GM21390 (cell line): ENCODE data around the gene SEMA3D.
A peak's percentile ranks its signal among the peaks of the same experiment; 100 is the strongest.

Experiments
- ATAC-seq: cut with Tn5 transposase; IDR thresholded peaks from one replicate; pipeline ENCODE4 v1.9.1; 2021; ENCODE audit not compliant: unreplicated experiment

SEMA3D gene

DNA sequence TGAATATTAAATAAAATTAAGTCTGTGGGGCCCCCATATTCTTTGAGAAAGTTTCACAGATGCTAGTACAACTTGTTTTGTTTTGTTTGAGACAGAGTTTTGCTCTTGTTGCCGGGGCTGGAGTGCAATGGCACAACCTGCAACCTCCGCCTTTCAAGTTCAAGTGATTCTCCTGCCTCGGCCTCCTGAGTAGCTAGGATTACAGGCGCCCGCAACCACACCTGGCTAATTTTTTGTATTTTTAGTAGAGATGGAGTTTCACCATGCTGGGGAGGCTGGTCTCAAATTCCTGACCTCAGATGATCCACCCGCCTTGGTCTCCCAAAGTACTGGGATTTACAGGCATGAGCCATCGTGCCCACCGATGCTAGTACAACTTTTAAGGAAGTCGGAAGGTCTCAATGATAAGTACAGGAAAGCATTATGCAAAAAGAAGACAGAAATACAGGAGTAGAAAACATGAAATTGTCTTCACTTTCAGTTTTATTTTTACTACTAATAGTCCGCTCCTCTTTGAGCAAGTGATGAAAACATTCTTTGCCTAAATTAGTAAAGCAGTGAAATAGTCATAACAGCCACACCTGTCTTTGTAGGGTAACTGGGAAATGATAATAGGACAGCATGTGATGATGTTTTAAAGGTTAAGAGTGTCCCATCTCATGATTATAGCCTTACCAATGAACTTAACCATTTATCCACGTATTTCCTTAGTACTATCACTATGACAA lies 147.5 kb downstream of the SEMA3D start:
- ATAC-seq = peak; percentile 86

DNA sequence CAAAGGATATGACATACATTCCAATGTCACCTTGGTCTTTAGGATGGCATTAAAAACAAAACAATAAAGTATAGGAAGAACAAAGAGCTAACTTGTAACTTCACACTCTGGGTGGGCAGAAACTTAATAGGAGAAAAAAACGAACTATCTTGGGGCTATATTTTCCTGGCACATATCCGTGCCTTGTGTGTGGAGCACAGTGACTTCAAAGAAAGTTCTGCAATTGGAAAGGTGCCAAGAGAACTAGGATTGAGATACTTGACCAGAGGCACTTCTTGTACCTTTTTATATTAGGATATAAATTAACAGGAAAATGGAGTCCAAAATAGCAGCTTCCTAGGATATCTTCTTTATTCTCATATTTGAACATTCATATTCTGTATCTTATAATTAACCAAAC lies 148.4 kb downstream of the SEMA3D start:
- ATAC-seq = no peak

DNA sequence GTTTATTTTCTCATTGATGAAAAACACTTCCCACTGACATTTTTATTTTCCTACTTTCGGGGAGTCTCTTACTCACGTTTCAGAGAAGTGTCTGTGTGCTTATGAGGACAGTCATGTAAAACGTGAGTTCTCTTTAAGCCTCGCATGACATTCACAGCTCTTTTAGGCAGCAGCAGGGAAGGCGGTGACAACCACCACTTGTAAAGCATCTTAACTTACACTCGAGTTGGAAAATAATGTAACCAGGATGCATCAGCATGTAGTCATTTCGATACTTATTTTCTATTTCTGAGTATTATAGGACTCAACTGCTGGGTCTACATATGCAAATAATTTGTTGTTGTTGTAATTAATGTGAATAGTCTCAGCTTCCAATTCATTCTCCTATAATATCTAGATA lies 153.6 kb downstream of the SEMA3D start:
- no peak for ATAC-seq

DNA sequence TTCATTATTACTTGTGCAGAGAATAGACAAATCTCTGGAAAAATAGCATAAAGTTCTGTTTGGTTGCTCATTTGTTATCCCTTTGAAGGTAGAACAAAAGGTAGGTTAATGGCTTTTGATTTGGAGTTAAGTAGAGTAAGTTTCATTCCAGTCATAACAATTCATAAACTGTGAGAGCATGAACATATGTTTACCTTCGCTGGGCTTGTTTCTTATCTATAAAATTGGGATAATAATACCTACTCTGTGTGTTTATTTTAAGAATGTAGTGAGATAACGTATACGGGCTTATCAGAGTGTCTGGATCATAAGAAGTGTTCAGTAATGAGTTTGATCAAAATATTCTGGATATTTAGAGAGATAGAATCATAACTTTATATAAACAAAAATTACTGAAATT lies 155.4 kb downstream of the SEMA3D start:
- no peak for ATAC-seq

DNA sequence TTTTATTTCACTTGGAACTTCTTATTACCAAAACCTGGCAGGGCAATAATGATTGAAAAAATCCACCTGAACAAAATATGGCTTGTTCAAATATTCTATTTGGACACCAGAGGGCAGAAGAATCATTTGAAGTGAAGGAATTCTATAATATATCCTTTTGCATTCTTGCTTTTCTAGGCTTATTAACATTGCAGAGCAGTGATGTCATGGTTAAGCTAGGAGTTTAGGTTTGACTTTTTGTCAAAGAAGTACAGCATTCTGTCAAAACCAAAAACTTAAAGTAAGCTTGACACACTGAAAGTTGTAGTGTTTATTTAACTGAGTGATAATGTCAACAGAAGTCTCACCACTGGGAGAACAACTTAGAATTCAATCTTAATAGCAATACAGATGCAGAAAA lies 156.0 kb downstream of the SEMA3D start:
- ATAC-seq = peak; percentile 53

DNA sequence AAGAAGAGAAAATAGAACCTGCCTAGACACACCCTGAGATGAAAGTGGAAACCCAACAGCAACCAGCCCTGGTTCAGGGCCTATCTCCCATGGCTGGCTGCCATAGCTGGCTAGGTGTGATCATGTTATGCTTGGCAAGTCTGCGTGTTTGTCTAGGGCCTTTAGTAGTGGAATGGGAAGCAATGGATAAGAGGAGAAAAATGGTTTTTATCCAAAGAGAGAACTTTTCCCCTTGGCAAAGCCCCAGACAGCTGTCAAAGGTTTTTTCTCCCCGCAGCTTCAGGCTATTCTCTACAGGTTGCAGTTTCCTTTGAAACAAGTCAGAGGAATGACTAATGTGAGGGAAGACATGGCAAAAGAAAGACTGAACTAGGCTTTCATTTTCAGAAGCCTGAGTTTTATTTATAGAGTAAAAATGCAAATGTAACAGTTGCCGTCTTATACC lies 161.5 kb downstream of the SEMA3D start:
- peak; percentile 81 for ATAC-seq

DNA sequence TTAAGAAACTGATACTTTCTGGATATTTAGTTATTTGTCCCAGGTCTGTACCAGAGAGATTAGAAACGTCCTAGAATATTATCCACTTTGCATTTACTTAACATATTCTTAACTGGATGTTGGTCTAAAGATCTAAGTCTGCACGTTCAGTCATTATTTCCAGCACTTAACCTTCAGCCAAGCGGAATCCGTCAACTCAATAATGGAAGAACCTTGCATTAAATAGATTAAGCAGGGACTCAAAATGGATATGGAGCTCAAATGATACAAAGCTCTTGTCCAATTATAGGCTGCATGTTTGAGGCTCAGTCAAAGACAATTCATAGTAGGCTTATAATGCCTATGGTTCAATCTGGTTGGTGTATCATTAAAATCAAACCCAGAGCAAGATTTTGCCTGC lies 162.9 kb downstream of the SEMA3D start:
- ATAC-seq = no peak

DNA sequence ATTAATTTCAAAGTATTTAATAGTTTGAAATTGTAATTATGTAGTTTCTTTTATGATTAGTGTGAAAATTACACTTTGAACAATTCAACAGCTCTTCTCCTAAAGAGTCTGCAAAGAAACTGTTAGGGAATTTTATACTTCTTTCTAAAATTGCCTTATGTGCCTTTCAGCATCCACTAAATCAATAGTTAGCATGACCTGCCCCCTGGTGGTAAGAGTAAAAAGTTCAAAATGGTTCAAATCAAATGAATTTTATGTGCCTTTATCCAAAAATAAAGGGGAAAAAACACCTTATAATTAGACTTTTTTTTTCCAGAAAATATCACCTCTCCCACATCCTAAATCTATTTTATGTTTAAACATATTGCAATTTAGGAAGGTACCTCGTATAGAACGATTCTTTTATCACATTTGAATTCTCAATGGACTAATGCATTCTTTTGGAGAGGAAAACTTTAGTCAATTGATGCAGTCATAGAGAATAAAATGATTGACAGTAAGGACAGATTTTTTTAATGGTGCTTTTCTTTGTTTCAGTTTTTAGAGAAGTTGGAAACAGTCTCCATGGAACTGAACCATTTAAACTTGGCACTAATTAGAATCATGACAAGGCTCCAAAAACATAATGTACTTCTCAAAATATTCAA lies 163.7 kb downstream of the SEMA3D start:
- ATAC-seq = no peak

DNA sequence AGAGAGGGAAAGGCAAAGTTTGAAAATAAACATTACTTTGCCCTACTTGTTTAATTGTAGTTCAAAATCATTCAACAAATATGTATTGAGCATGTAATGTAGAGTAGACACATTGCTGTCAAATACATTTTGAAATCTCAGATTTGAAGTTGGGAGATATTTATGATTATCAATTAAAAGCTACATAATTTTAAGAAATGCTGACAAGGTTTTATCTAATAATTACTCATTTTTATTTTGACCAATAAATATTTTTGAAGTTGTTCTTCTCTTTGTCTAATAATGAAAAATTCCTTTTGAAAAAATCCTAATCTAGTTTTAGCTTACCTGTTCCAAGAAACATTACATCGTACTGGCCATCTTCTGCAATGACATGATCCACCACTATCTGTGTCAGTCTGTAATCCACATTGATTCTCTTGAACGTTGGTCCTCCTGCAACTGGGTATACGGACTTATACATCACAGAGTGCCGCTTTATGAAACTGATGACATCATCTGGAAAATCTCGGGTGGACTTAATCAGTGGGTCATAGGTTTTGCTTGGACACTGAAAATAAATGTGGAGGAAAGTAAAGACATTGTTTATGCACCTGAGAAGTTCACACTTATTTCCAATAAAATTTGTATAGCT lies 164.7 kb downstream of the SEMA3D start:
- ATAC-seq = no peak

DNA sequence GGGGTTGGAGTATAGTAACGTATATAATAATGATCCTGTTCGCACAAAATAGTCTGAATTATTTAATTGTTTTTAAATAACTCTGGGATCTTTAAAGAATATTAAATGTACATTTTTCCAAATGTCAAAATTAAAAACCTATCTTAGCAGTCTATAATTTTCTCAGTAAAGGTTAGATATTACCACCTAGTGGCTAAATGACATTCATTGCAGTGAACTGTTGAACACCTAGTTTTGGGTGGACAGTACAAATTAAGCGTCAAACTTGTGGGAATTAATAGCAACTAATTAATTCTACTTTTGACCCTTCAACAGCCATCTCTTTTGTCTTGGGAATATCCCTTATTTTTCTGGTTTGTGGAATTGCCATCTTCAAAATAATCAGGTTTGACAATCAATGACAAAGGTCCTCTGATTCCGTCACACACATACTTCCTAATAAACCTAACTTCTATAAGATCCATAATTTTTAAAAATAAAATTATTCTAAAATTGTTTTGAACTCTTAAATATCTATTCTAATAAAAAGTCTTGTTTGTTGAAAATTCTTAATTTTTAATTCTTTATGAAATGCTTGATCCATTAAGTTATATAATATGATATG lies 165.7 kb downstream of the SEMA3D start:
- no peak for ATAC-seq

DNA sequence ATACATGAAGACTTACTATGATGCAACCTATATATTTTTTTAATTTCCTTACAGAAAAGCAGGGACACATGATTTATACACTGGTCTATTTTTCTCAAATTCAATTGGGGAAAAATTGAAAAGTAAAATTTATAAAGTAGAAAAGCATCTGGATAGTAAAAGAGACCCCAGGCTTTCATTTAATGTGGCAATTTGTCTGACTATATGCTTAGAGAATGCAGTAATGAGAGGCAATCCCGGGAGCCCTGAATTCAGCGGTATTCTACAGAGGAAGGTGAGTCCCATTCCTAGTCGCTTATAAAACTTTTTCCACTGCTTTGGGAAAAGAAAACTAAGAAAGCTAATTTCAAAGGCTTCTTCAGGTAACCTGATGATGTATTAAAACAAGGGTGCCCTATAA lies 167.1 kb downstream of the SEMA3D start:
- no peak for ATAC-seq

DNA sequence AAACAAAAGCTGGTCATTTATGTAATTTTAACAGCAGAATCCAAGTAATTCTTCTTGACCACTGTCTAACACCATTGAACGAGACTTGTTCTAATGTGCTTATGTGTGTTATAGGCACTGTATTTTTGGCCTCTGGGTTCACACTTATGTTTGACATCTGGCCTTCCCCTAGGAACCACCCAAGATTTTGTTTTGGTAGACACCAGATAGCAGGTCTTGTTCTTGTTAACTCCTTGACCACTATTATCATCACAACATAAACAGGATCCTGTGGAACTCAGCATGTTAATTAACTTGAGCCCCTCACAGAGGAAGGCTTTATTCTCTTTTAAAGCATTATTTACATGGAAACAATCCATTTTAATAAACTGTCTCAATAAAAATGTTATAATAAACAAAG lies 167.7 kb downstream of the SEMA3D start:
- no peak for ATAC-seq

DNA sequence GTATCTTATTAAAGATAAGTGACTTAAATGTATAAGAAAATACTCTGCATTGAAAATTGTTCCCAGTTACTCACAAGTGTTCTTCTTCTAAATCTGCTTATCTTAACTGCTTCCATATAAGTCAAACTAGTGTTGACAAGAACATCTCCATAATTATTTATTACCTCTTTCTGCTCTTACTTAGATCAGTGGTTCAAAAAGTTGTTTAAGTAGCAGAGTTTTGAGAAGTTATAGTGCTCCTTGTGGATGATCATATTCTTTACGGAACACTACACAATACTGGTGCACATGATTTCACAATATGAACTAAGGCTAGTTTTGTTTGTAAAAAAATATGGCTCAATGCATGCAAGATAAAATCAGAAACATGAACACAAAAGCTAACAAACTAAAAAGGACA lies 168.4 kb downstream of the SEMA3D start:
- no peak for ATAC-seq

DNA sequence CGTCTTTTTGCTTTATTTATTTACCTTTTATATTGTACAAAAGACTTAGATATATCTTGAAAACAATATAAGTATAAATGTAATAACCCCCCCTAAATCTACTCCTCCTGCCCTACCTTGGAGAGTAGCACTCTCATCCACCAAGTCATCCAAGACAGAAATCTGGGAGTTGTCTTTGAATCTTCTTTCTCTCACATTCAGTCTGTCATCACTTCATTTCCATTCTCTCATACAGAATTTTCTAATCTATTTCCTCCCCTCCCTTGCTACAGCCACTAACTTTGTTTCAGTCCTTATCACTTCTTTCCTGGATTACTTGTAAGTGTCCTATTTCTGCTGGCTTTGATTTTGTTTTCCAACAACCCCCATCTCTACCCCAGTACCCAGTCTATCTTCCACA lies 170.6 kb downstream of the SEMA3D start:
- no peak for ATAC-seq

DNA sequence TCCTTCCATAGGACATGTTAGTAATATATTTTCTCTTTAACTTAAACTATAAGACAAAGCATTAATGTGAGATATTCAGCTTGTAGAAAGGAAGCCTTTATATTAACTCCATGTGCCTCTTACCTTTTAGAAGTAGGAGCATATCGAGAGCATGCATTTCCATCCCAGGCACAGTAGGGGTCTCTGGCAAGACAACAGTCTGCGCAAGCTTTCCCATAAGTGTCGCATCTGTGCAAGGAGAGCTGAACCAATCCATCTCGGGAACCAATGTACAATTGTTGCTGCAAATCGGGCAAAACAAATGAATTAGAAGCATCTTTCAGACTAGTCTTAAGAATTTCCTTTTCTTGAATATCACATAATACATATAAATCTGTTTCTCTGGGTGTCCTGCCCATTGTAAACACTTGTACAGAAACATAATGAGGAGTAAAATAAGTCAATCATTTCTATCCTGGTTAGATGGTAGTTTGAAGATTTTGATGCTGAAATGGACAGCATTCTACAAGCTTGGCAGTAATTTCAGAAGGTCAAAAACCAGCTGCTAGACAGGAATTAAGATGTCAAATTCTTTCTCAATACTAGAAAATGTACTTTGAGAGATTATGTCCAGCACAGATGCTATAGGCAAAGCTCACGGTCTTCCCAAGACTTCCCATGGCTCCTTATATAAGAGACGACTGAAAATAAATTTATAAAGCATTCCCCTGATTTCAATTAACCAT lies 171.8 kb downstream of the SEMA3D start:
- ATAC-seq = no peak

DNA sequence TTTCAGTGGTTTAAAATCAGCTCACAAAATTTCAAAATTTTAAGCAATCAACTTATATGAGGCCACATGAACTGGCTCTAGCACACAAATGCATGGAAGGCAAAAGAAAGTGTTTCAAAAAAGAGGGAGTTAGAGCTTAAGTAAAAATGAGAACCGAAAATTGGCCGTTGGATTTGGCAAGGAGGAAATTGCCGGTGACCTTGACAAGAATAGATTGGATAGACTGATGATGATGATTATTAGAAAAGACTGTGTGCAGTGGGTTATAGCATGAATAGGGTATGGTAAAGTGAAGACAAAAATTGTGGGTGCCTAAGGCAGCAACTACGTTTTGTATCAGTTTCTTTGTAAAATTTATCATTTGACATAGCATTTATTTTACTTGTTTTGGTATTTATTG lies 175.7 kb downstream of the SEMA3D start:
- no peak for ATAC-seq

DNA sequence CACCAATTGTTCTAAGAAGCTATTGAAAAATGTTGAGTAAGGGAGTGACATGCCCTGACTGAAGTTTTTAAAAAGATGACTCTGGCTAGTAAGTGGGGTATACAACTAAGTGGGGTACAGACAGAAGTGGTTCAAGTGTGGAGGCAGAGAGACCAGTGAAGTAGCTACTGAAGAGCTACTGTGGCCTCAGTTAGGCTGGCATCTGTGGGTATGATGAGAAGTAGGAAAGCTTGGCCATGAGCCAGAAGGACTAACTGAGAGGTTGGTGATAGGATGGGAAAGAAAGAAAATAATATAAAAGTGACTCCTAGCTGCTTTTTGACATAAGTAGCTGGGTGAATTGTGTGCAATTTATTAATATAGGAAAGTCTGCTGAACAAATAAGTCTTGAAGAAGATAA lies 176.6 kb downstream of the SEMA3D start:
- ATAC-seq = no peak

DNA sequence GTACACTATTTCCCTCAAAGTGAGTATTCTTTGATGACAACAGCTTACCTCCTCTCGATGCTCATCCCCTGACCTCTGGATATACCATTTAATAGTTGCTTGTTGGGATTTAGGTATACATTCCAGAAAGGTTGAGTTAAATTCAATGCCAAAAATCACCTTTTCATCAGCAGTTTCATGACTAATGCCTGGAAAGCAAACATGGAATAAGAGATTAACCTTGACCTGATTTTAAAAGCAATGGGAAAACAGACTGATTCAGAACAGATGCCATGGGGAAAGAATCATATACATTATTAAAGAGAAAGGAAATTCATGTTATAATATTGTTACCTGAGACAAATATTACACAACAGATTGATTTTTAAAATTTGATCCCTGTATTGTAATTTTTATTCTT lies 180.1 kb downstream of the SEMA3D start:
- no peak for ATAC-seq

DNA sequence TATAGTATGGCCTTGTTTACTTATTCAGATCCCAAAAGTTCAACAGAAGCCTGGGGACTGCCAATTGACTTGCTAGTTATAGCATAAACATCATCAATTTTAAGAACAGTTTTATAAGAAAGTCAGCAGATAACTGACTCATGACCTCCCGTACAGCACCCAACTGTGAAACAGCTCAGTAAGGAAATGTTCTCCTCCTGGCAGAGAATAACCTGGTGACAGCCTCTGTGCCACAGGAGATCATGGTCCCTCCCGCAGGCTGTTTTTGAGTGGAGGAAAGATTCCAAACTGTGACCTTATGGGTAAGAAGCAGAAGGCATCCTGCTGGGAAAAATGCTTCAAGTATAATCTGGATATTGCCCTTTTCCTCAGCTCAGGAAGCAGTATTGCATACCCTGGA lies 182.5 kb downstream of the SEMA3D start:
- ATAC-seq = no peak

DNA sequence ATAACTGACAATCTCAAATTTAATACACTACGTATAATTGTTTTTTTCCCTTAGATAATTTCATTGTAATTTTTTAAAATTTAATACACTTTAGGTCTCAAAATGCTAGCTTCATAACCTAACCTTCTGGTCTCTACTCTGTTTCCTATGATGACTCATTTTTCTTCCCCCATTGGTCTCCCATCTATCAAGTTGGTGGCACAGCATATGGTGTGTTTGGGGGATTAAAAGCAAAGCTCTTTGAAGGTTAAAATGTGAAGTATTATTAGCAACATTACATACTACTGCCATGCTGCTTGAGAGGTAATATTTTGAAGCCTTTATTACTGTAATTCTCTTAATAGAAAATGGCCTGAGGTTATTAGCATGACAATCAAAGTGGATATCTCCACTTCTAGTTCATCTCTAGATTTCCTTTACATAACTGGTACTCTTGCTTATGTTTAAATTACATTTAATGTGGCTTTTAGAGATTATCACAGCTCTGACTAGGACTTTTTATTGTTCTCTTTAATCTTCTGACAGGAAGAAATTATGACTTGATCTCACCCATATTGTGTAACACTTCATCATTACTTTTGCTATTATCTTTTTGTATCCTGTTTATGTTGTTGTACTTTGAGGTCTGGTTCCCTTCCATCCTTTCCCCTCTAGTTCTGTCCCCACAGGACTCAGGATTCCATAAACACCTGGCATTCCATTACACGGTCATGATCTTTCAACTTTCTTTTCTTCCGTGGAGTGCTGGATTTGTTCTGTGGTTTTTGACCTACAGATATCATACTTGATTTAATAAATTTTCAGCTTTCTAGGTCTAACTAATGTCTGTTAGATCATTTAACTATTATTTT lies 185.1 kb downstream of the SEMA3D start:
- no peak for ATAC-seq
